CD14-positive monocyte (primary cell): ENCODE results near the gene MRPL43. TPM values are rescaled to one million over a fixed set of nuclear protein-coding genes. Genes with fewer than 3 reads are reported as not detected.
A peak's percentile ranks its signal among the peaks of the same experiment; 100 is the strongest.

Experiments used
- DNase-seq, 3 donors: peaks; one replicate each; pipeline ENCODE4 v3.0.0-alpha.2; 2011 to 2022
- H2AFZ ChIP-seq: 2 replicates; pipeline ENCODE4 v1.6.0; 2012; ENCODE audit warnings: mild to moderate bottlenecking, low read depth, low read length, inconsistent platforms; ENCODE audit not compliant: insufficient read depth, poor library complexity, severe bottlenecking
- H3K27ac ChIP-seq, 2 donors: 1 replicate in 1 of 2; 2 replicates in 1 of 2; pipeline ENCODE4 v1.5.1; 2012 to 2013; ENCODE audit warnings: low read length in 2 of 2, control low read depth in 1 of 2, inconsistent platforms in 1 of 2, low read depth in 1 of 2, mild to moderate bottlenecking in 1 of 2
- H3K27me3 ChIP-seq, 2 donors: one replicate each; pipeline versions ENCODE4 v1.6.0 to v1.6.1; 2011 to 2013; ENCODE audit warnings: low read length in 2 of 2; ENCODE audit not compliant: control insufficient read depth in 2 of 2, insufficient read depth in 2 of 2
- H3K36me3 ChIP-seq, 2 donors: replicated peaks in 1 of 2; 1 replicate in 1 of 2; 2 replicates in 1 of 2; pipeline versions ENCODE4 v1.5.1 to v1.6.1; 2012 to 2013; ENCODE audit warnings: low read length in 2 of 2, control low read depth in 1 of 2, inconsistent platforms in 1 of 2, mild to moderate bottlenecking in 1 of 2; ENCODE audit not compliant: insufficient read depth in 2 of 2, control insufficient read depth in 1 of 2
- H3K4me1 ChIP-seq, 2 donors: 1 replicate in 1 of 2; 2 replicates in 1 of 2; pipeline versions ENCODE4 v1.5.1 to v1.6.1; 2012 to 2013; ENCODE audit warnings: low read length in 2 of 2, control low read depth in 1 of 2, inconsistent platforms in 1 of 2, mild to moderate bottlenecking in 1 of 2, moderate library complexity in 1 of 2; ENCODE audit not compliant: insufficient read depth in 2 of 2, control insufficient read depth in 1 of 2
- H3K4me2 ChIP-seq: replicated peaks from 2 replicates; pipeline ENCODE3; 2012; ENCODE audit warnings: low read length, moderate library complexity, mild to moderate bottlenecking; ENCODE audit not compliant: poor library complexity, severe bottlenecking; ENCODE audit errors: extremely low read depth
- H3K4me3 ChIP-seq, 3 experiments: fragments of 200-600 bp in 1 of 3; sonication (generic) in 1 of 3; replicated peaks in 1 of 3; 1 replicate in 2 of 3; 2 replicates in 1 of 3; pipeline ENCODE4 v1.5.1; 2011 to 2013; ENCODE audit warnings: low read length in 3 of 3, mild to moderate bottlenecking in 3 of 3, control low read depth in 2 of 3, low read depth in 2 of 3, inconsistent platforms in 1 of 3, moderate library complexity in 1 of 3
- H3K79me2 ChIP-seq: 2 replicates; pipeline ENCODE4 v1.6.0; 2012; ENCODE audit warnings: mild to moderate bottlenecking, control low read depth, inconsistent platforms, low read length, moderate library complexity; ENCODE audit not compliant: insufficient read depth
- H3K9ac ChIP-seq: 2 replicates; pipeline ENCODE4 v1.6.0; 2017; ENCODE audit warnings: low read length, mild to moderate bottlenecking; ENCODE audit not compliant: insufficient read depth, poor library complexity, severe bottlenecking
- H3K9me3 ChIP-seq, 2 donors: replicated peaks in 1 of 2; 1 replicate in 1 of 2; 2 replicates in 1 of 2; pipeline versions ENCODE4 v1.5.1 to v1.6.1; 2012 to 2013; ENCODE audit warnings: low read length in 2 of 2, control low read depth in 1 of 2; ENCODE audit not compliant: control insufficient read depth in 1 of 2, insufficient read depth in 1 of 2
- H4K20me1 ChIP-seq: 2 replicates; pipeline ENCODE4 v1.6.0; 2012; ENCODE audit warnings: mild to moderate bottlenecking, low read length, control low read depth, moderate library complexity; ENCODE audit not compliant: insufficient read depth
- H3K27ac Mint-ChIP-seq, 7 donors: one replicate each; pipeline ENCODE4 v1.8.0; 2020; ENCODE audit warnings: mild to moderate bottlenecking in 7 of 7, mixed read lengths in 7 of 7, moderate library complexity in 6 of 7, inconsistent platforms in 2 of 7
- H3K27me3 Mint-ChIP-seq, 3 donors: one replicate each; pipeline ENCODE4 v1.8.0; 2021 to 2022; ENCODE audit warnings: low read depth in 3 of 3, mild to moderate bottlenecking in 3 of 3, mixed read lengths in 3 of 3, moderate library complexity in 3 of 3, inconsistent platforms in 1 of 3
- H3K36me3 Mint-ChIP-seq, 2 donors: one replicate each; pipeline ENCODE4 v1.8.0; 2020; ENCODE audit warnings: mixed read lengths in 2 of 2, inconsistent platforms in 1 of 2, mild to moderate bottlenecking in 1 of 2
- H3K4me1 Mint-ChIP-seq: one replicate; pipeline ENCODE4 v1.8.0; 2020; ENCODE audit warnings: mild to moderate bottlenecking, mixed read lengths
- H3K4me3 Mint-ChIP-seq, 2 donors: one replicate each; pipeline ENCODE4 v1.8.0; 2020; ENCODE audit warnings: mild to moderate bottlenecking in 2 of 2, mixed read lengths in 2 of 2, moderate library complexity in 1 of 2
- H3K9me3 Mint-ChIP-seq, 7 donors: one replicate each; pipeline ENCODE4 v1.8.0; 2020 to 2022; ENCODE audit warnings: mixed read lengths in 7 of 7, mild to moderate bottlenecking in 6 of 7, moderate library complexity in 6 of 7, inconsistent platforms in 2 of 7
- CTCF ChIP-seq: fragments of 200-600 bp; IDR thresholded peaks from one replicate; pipeline ENCODE4 v1.8.0; 2022; ENCODE audit warnings: antibody characterized with exemption, mild to moderate bottlenecking
- WGBS: methylation state at CpG from one replicate; pipeline ENCODE4 v1.1.5; 2013; ENCODE audit warnings: missing lambda C conversion rate; ENCODE audit not compliant: insufficient coverage; 5-methylcytosine and 5-hydroxymethylcytosine counted together
- intact Hi-C, 2 donors: fragments of 100-400 bp; cut with micrococcal nuclease; formaldehyde crosslinking; loops; one replicate each; pipeline versions ENCODE4 v1.15.0 to v1.15.1; 2023
- polyA minus RNA-seq: library from RNA; depleted of rRNA, polyadenylated mRNA; stranded (reverse); fragments of >200 nt; gene quantifications from 2 replicates; pipeline ENCODE4 v1.2.3, GENCODE V29; 2012
- polyA plus RNA-seq, 3 donors: library from polyadenylated mRNA; depleted of rRNA in 1 of 3; unstranded in 2 of 3; stranded (reverse) in 1 of 3; fragments of 300-500 nt in 2 of 3; fragments of >200 nt in 1 of 3; fragmentation: Illumina TruSeq in 2 of 3; gene quantifications; 1 replicate in 2 of 3; 2 replicates in 1 of 3; pipeline ENCODE4 v1.2.3, GENCODE V29; 2012 to 2021
- total RNA-seq, 12 experiments: library from RNA in 1 of 12; stranded (reverse) in 1 of 12; fragments of 120-200 nt in 1 of 12; gene quantifications; one replicate each; pipeline ENCODE4 v1.2.4 and lab custom pipeline; 2013 to 2026; ENCODE audit warnings: mixed read lengths in 6 of 12, inconsistent platforms in 1 of 12

The MRPL43 gene
- 48.7 TPM for total RNA-seq (2013)
- 100 to 1,000 TPM in 1 of 3 donors, 10 to 100 TPM in 2; 69.5 to 123 (median 98.0) TPM for polyA plus RNA-seq
- polyA minus RNA-seq: 42.3 and 60.3 TPM in 2 replicates
- total RNA-seq (lab: John Stamatoyannopoulos, UW): 3.6 to 16.2 (median 12.6) reads per million in 11 experiments

DNA sequence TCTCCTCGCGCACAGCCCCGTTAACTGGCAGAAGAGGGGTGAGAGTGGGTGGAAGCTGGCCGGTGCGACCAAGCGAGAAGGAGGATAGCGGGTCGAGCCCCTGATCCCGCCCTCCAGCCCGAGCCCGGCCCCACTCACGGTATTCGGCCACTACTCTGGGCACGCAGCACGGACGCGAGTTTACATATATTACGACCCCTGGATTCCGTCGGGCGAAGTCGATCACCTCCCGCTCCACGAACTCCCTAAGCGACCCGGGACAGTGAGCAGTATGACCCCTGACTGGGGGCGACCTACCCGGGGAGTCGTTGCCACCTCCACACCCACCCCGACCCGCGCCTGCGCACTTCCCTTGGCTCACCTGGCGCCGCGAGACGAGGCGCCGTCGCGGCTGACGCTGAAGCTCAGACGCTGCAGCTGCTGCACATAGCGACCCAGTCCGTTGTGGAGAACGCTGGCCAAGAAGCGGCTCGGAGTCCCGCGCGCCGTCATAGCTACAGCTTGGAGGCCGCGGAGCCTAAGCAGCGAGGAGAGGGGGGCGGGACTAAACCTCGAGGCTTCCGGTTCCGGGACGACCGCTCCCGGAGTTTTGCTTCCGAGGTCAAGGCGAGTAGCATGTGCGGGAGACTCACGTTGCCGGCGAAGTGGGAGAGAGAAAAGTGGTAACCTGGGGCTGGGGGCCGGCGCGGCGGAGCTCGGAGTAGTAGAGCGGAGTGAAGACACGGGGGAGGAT is at the start of gene MRPL43, which contains the start of gene TWNK:
TSS of gene MRPL43 (minus strand) at position 546 of the 733 bp plus-strand sequence. CDS start at position 492, 54 bp downstream.
TSS of gene TWNK (plus strand) at position 592 of the 733 bp plus-strand sequence. CDS start 668 bp downstream, outside the sequence.
- peak within 1 kb of the TSS; percentile 100 for H2AFZ ChIP-seq
- peak; percentile 72 to 83 (median 78) for DNase-seq
- H3K4me3 Mint-ChIP-seq: peak within 1 kb of the TSS; percentile 96 to 98
- H3K36me3 Mint-ChIP-seq: peaks cover 41 to 42% of the 10 kb centered on the region in 2 donors
- intact Hi-C loops: loop anchor here (5.0 to 10.0 kb wide), 2 partner anchors 72 to 75 kb away; partner anchors contain the start of gene SLF2 (in 2 of the 2)
- under 1% methylated on average over 75 of the region's 75 CpGs for WGBS
- no peaks in the 10 kb centered on the region for H4K20me1 ChIP-seq
- no peaks in the 10 kb centered on the region for H3K9me3 ChIP-seq
- H3K4me3 ChIP-seq: peak within 1 kb of the TSS; percentile 85 to 99 (median 98)
- peaks cover 16 to 24% of the 10 kb centered on the region in 2 donors for H3K4me1 ChIP-seq
- peak within 1 kb of the TSS; percentile 85 for H3K9ac ChIP-seq
- peaks cover 16 to 52% of the 10 kb centered on the region in 2 donors for H3K36me3 ChIP-seq
- H3K79me2 ChIP-seq: peaks cover 32% of the 10 kb centered on the region
- H3K4me2 ChIP-seq: peak within 1 kb of the TSS; percentile 99
- H3K27me3 Mint-ChIP-seq: peaks cover 0 to 2% (median 2%) of the 10 kb centered on the region in 3 donors
- H3K27me3 ChIP-seq: no peaks in the 10 kb centered on the region
- peak within 1 kb of the TSS; percentile 76 to 92 (median 89) for H3K27ac Mint-ChIP-seq
- TF ChIP-seq CTCF: no peak
- H3K27ac ChIP-seq: peak within 1 kb of the TSS; percentile 34 to 77
- peaks cover 0 to 6% (median 4%) of the 10 kb centered on the region in 7 donors for H3K9me3 Mint-ChIP-seq
- H3K4me1 Mint-ChIP-seq: peaks cover 25% of the 10 kb centered on the region

GRCh38 chr10:101036726-101037125 is 49.4 kb upstream of the MRPL43 start:
- peaks cover 23% of the 10 kb centered on the region for H3K4me1 Mint-ChIP-seq
- Histone ChIP-seq H3K27me3 (no peaks in the 10 kb centered on the region), H3K4me1 (peaks cover 9 to 20% of the 10 kb centered on the region in 2 donors), H3K36me3 (peaks cover 51 to 61% of the 10 kb centered on the region in 2 donors), H3K9me3 (no peaks in the 10 kb centered on the region), H3K27ac (no peak overlapping the region), H3K79me2 (peaks cover 7% of the 10 kb centered on the region), H3K4me2 (no peak overlapping the region), H3K9ac (no peak overlapping the region), H3K4me3 (no peak overlapping the region), H4K20me1 (peaks cover 17% of the 10 kb centered on the region), H2AFZ (no peak overlapping the region)
- H3K36me3 Mint-ChIP-seq: peaks cover 61 to 69% of the 10 kb centered on the region in 2 donors
- no peak for TF ChIP-seq CTCF
- WGBS: 97% methylated on average over 5 of the region's 7 CpGs
- no peak overlapping the region for H3K27ac Mint-ChIP-seq
- DNase-seq: no peak
- no peak overlapping the region for H3K4me3 Mint-ChIP-seq
- peaks cover 0 to 4% (median 0%) of the 10 kb centered on the region in 3 donors for H3K27me3 Mint-ChIP-seq
- no peaks in the 10 kb centered on the region for H3K9me3 Mint-ChIP-seq
- intact Hi-C loops: no loop called here
